ENCODE results near the gene LMAN1L.

The LMAN1L gene

GRCh38 chr15:74869726-74870407 is 57.2 kb downstream of the LMAN1L start:
- Histone ChIP-seq H3K36me3 (ENCODE audit: control insufficient read depth, insufficient read depth, low read length) (no peaks in the 10 kb centered on the region), H3K27me3 (ENCODE audit: control insufficient read depth, insufficient read depth, low read length, poor library complexity, severe bottlenecking) (no peaks in the 10 kb centered on the region), H3K4me3 (ENCODE audit: insufficient read depth, low read depth, low read length) (no peak overlapping the region), H3K4me1 (ENCODE audit: control insufficient read depth, insufficient read depth, low read length) (no peaks in the 10 kb centered on the region), H3K9me3 (ENCODE audit: control insufficient read depth, low read length) (no peaks in the 10 kb centered on the region), H3K27ac (ENCODE audit: insufficient read depth, low read depth, low read length, poor library complexity, severe bottlenecking) (no peak overlapping the region)
- whole genome bisulfite sequencing, 2 experiments: 87 to 88% methylated on average over 6 of the region's 6 CpGs

- no peak overlapping the region for H3K4me3 ChIP-seq (ENCODE audit: insufficient read depth, low read depth, low read length)
Observed at GRCh38 chr15:74870436-74871215, 58.0 kb downstream of the LMAN1L start.

DNA sequence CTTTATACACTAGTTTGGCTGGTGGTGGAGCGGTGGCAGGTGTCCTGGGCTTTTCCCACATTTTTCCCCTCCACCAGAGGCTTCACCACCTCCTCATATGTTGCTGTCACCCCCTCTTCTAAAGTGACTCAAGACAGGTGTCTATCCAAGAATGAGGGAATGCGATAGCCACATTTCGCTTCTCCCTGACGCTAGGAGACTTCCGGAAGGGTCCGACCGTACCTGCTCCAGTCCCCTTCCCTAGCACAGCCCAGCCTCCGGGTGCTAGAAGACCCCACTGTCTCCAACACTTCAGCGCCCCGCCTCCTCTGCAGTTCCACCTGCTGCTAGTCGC is 60.0 kb downstream of the LMAN1L start:
- no peaks in the 10 kb centered on the region for H3K9me3 ChIP-seq (ENCODE audit: control insufficient read depth, low read length)
- peak overlapping the region; percentile 77 for H3K4me3 ChIP-seq (ENCODE audit: insufficient read depth, low read depth, low read length)
- H3K27ac ChIP-seq (ENCODE audit: insufficient read depth, low read depth, low read length, poor library complexity, severe bottlenecking): peak overlapping the region; percentile 87
- no peaks in the 10 kb centered on the region for H3K27me3 ChIP-seq (ENCODE audit: control insufficient read depth, insufficient read depth, low read length, poor library complexity, severe bottlenecking)
- 1% methylated on average over 11 of the region's 11 CpGs for WGBS, 2 experiments
- H3K4me1 ChIP-seq (ENCODE audit: control insufficient read depth, insufficient read depth, low read length): no peaks in the 10 kb centered on the region
- no peaks in the 10 kb centered on the region for H3K36me3 ChIP-seq (ENCODE audit: control insufficient read depth, insufficient read depth, low read length)

More at GRCh38 chr15:74870436-74871215, 58.0 kb downstream of the LMAN1L start:
- Histone ChIP-seq H3K9me3 (ENCODE audit: control insufficient read depth, low read length) (no peaks in the 10 kb centered on the region), H3K4me1 (ENCODE audit: control insufficient read depth, insufficient read depth, low read length) (no peaks in the 10 kb centered on the region), H3K27me3 (ENCODE audit: control insufficient read depth, insufficient read depth, low read length, poor library complexity, severe bottlenecking) (no peaks in the 10 kb centered on the region), H3K27ac (ENCODE audit: insufficient read depth, low read depth, low read length, poor library complexity, severe bottlenecking) (no peak overlapping the region), H3K36me3 (ENCODE audit: control insufficient read depth, insufficient read depth, low read length) (no peaks in the 10 kb centered on the region)
- 62 to 75% methylated on average over 6 of the region's 6 CpGs for WGBS, 2 experiments

DNA sequence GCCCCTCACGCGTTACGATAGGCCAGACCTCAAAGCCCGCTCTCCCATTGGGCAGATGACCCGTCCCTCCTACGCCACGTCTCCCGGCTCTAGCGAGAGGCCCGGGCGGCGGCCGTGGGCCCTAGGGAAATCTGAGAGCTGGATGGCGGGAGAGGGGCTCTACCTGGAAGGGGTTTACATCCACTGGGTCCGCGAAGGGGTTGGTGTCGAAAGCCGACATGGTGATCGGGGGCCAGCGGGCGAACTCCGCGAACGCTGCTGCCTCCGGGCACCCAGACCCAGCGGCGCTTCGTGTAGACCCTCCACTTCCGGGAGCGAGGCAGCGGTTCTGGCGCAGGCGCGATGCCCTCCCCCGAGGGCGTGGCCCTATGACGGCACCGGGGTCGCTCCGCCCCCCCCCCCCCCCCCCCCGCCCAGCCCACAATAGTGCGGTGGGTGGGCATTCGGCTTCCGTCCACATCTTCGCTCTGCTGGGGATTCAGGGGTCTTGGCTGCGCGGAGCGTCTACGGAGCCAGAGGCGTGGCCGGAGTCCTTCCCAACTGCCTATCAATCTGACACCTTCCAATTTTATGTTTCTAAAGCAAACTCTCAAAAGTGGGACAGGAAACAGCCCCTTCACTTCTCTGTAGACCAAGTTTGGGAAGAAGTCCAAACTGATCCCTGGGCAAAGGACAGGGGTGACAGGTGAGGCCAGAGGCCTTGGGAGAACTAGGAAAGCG is 60.6 kb downstream of the LMAN1L start, which contains the start of gene SCAMP2:
SCAMP2 (minus strand) TSS at position 330 of the 720 bp plus-strand sequence; CDS start at position 220, 110 bp downstream.
- Histone ChIP-seq H3K36me3 (ENCODE audit: control insufficient read depth, insufficient read depth, low read length) (no peaks in the 10 kb centered on the region), H3K27ac (ENCODE audit: insufficient read depth, low read depth, low read length, poor library complexity, severe bottlenecking) (peak within 1 kb of the TSS; percentile 87), H3K4me1 (ENCODE audit: control insufficient read depth, insufficient read depth, low read length) (no peaks in the 10 kb centered on the region), H3K4me3 (ENCODE audit: insufficient read depth, low read depth, low read length) (peak within 1 kb of the TSS; percentile 77), H3K9me3 (ENCODE audit: control insufficient read depth, low read length) (no peaks in the 10 kb centered on the region), H3K27me3 (ENCODE audit: control insufficient read depth, insufficient read depth, low read length, poor library complexity, severe bottlenecking) (no peaks in the 10 kb centered on the region)
- WGBS, 2 experiments: 0 to 1% methylated on average over 43 to 47 of the region's 52 CpGs

GRCh38 chr15:74873756-74874424 is 61.3 kb downstream of the LMAN1L start:
- no peak overlapping the region for H3K27ac ChIP-seq (ENCODE audit: insufficient read depth, low read depth, low read length, poor library complexity, severe bottlenecking)
- H3K36me3 ChIP-seq (ENCODE audit: control insufficient read depth, insufficient read depth, low read length): no peaks in the 10 kb centered on the region
- 32 to 39% methylated on average over 15 to 16 of the region's 16 CpGs for WGBS, 2 experiments
- H3K27me3 ChIP-seq (ENCODE audit: control insufficient read depth, insufficient read depth, low read length, poor library complexity, severe bottlenecking): no peaks in the 10 kb centered on the region
- H3K4me3 ChIP-seq (ENCODE audit: insufficient read depth, low read depth, low read length): peak overlapping the region; percentile 77
- H3K4me1 ChIP-seq (ENCODE audit: control insufficient read depth, insufficient read depth, low read length): no peaks in the 10 kb centered on the region
- no peaks in the 10 kb centered on the region for H3K9me3 ChIP-seq (ENCODE audit: control insufficient read depth, low read length)

Data from ectodermal cell (in vitro differentiated cells).